HepG2 (cell line): ENCODE results near the gene DUS1L. TPM values are rescaled to one million over a fixed set of nuclear protein-coding genes. Genes with fewer than 3 reads are reported as not detected.

ENCODE experiments used
- ATM ChIP-seq: fragments of 450-650 bp; IDR thresholded peaks from 2 replicates; pipeline ENCODE4 v1.7.1; 2017; ENCODE audit warnings: mild to moderate bottlenecking, borderline replicate concordance
- GFI1 ChIP-seq: sonication (generic); formaldehyde crosslinking; IDR thresholded peaks from 2 replicates; pipeline ENCODE4 v1.5.0; 2020; ENCODE audit warnings: missing genetic modification reagents, mild to moderate bottlenecking, borderline replicate concordance
- ISL2 ChIP-seq: sonication (generic); formaldehyde crosslinking; IDR thresholded peaks from 2 replicates; pipeline ENCODE4 v1.5.0; 2020; ENCODE audit warnings: missing genetic modification reagents
- MXD4 ChIP-seq: IDR thresholded peaks from 2 replicates; pipeline ENCODE4 v1.6.1; 2016; ENCODE audit warnings: mild to moderate bottlenecking, missing biosample characterization, missing genetic modification reagents
- MYNN ChIP-seq: sonication (generic); formaldehyde crosslinking; IDR thresholded peaks from 2 replicates; pipeline ENCODE4 v1.4.0; 2020; ENCODE audit warnings: mild to moderate bottlenecking, low read depth, missing genetic modification reagents
- NFRKB ChIP-seq: fragments of 450-650 bp; IDR thresholded peaks from 2 replicates; pipeline ENCODE4 v1.6.1; 2017
- POGZ ChIP-seq: sonication (generic); formaldehyde crosslinking; IDR thresholded peaks from 2 replicates; pipeline ENCODE4 v1.4.0; 2020; ENCODE audit warnings: mild to moderate bottlenecking, missing genetic modification reagents
- XBP1 ChIP-seq: sonication (generic); formaldehyde crosslinking; IDR thresholded peaks from 2 replicates; pipeline ENCODE4 v1.5.0; 2020; ENCODE audit warnings: missing genetic modification reagents
- ZEB1 ChIP-seq: IDR thresholded peaks from 2 replicates; pipeline ENCODE4 v1.6.1; 2012; ENCODE audit warnings: mild to moderate bottlenecking, low read depth, inconsistent platforms; ENCODE audit not compliant: insufficient replicate concordance
- ZFP36L1 ChIP-seq: sonication (generic); formaldehyde crosslinking; IDR thresholded peaks from 2 replicates; pipeline ENCODE4 v1.8.0; 2022; ENCODE audit warnings: mild to moderate bottlenecking, missing genetic modification reagents, moderate library complexity
- ZNF160 ChIP-seq: sonication (generic); formaldehyde crosslinking; IDR thresholded peaks from 2 replicates; pipeline ENCODE4 v1.8.0; 2022; ENCODE audit warnings: mild to moderate bottlenecking, inconsistent platforms, missing genetic modification reagents
- ZNF44 ChIP-seq: sonication (generic); formaldehyde crosslinking; IDR thresholded peaks from 2 replicates; pipeline ENCODE4 v1.5.1; 2020; ENCODE audit warnings: mild to moderate bottlenecking, missing genetic modification reagents
- ZNF563 ChIP-seq: sonication (generic); formaldehyde crosslinking; IDR thresholded peaks from 2 replicates; pipeline ENCODE4 v1.8.0; 2022; ENCODE audit warnings: mild to moderate bottlenecking, moderate library complexity, missing genetic modification reagents
- ZNF674 ChIP-seq: sonication (generic); formaldehyde crosslinking; IDR thresholded peaks from 2 replicates; pipeline ENCODE4 v1.5.0; 2020; ENCODE audit warnings: low read depth, mild to moderate bottlenecking, missing genetic modification reagents
- ZNF7 ChIP-seq: IDR thresholded peaks from 2 replicates; pipeline ENCODE4 v1.6.1; 2016; ENCODE audit warnings: missing biosample characterization, missing genetic modification reagents
- ZNF775 ChIP-seq: sonication (generic); formaldehyde crosslinking; IDR thresholded peaks from 2 replicates; pipeline ENCODE4 v1.4.0; 2020; ENCODE audit warnings: missing genetic modification reagents, mild to moderate bottlenecking, moderate library complexity, borderline replicate concordance
- polyA plus RNA-seq, 8 experiments: library from polyadenylated mRNA; depleted of rRNA in 3 of 8; stranded (reverse) in 7 of 8; unstranded in 1 of 8; fragments of >200 nt; fragmentation: Illumina TruSeq in 4 of 8; extraction: Trizol in 4 of 8; gene quantifications; 2 replicates each; pipeline versions ENCODE4 v1.2.1 to v1.2.3, GENCODE V29; 2011 to 2016; ENCODE audit warnings: low read depth in 4 of 8, missing spikeins in 1 of 8, mixed read lengths in 1 of 8; ENCODE audit not compliant: insufficient read depth in 1 of 8
- total RNA-seq, 5 experiments: library from RNA; depleted of rRNA; stranded (reverse); fragments of >200 nt; fragmentation: Illumina TruSeq; extraction: Trizol; gene quantifications; 2 replicates each; pipeline ENCODE4 v1.2.3, GENCODE V29; 2016; ENCODE audit warnings: low read depth in 1 of 5
- TF ChIP-seq, protein P1 (sequence below): sonication (generic); formaldehyde crosslinking; conservative IDR thresholded peaks from 2 replicates; pipeline ENCODE4 v1.8.0; 2022; ENCODE audit warnings: missing genetic modification reagents
- TF ChIP-seq, protein P2 (sequence below): sonication (generic); formaldehyde crosslinking; IDR thresholded peaks from 2 replicates; pipeline ENCODE4 v1.4.0; 2020; ENCODE audit warnings: missing genetic modification reagents, low read depth, mild to moderate bottlenecking, borderline replicate concordance
- TF ChIP-seq, protein P3 (sequence below): sonication (generic); formaldehyde crosslinking; IDR thresholded peaks from 2 replicates; pipeline ENCODE4 v1.5.0; 2020; ENCODE audit warnings: mild to moderate bottlenecking, missing genetic modification reagents, borderline replicate concordance
- TF ChIP-seq, protein P4 (sequence below), 2 experiments: sonication (generic) in 1 of 2; formaldehyde crosslinking in 1 of 2; IDR thresholded peaks; 2 replicates each; pipeline versions ENCODE4 v1.4.0 to v1.6.1; 2018 to 2020; ENCODE audit warnings: missing genetic modification reagents in 2 of 2, borderline replicate concordance in 1 of 2, low read depth in 1 of 2, mild to moderate bottlenecking in 1 of 2, missing biosample characterization in 1 of 2
- TF ChIP-seq, protein P5 (sequence below): sonication (generic); formaldehyde crosslinking; IDR thresholded peaks from 2 replicates; pipeline ENCODE4 v1.5.0; 2020; ENCODE audit warnings: mild to moderate bottlenecking, missing genetic modification reagents

DUS1L gene
- total and polyA plus RNA-seq, 2 of the 13 experiments (the other 11 are each of a cell fraction or from before 2014, with no cell fraction given), result 81.0 to 109 TPM

DNA sequence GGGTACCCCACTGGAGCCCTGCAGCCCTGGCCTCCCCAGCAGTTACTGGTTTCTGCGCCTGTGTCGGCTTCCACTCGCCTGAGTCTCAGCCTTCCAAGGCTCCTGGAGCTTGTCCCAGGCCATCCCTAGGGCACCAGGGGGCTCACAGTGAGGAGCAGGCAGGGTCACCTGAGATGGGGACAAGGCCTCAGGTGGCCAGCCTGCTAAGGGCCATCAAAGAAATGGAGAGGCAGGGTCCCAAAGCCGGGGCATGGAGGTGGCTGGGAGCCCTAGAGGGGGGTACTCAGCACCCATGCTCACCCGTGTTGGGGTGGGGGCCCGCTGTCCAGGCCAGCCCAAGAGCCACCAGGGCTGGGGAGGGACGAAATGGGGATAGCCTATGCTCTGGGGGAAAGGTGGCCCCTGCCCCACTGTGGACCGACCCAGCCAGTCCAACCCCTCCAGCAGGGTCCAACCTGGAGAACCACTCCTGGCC, 31.1 kb upstream of the DUS1L start (continued):
- TF ChIP-seq XBP1 (CRISPR knock-in tag), result no peak
- TF ChIP-seq ZNF563 (CRISPR knock-in tag), result no peak
- no peak for TF ChIP-seq ZEB1
- 0 out of 2 replicates have a peak, but pooled peaks have one; percentile 6 for TF ChIP-seq ZNF160
- TF ChIP-seq ZFP36L1, result 0 out of 2 replicates have a peak, but pooled peaks have one; percentile 16
- no peak for TF ChIP-seq ISL2 (CRISPR knock-in tag)
- TF ChIP-seq, protein P1, sequence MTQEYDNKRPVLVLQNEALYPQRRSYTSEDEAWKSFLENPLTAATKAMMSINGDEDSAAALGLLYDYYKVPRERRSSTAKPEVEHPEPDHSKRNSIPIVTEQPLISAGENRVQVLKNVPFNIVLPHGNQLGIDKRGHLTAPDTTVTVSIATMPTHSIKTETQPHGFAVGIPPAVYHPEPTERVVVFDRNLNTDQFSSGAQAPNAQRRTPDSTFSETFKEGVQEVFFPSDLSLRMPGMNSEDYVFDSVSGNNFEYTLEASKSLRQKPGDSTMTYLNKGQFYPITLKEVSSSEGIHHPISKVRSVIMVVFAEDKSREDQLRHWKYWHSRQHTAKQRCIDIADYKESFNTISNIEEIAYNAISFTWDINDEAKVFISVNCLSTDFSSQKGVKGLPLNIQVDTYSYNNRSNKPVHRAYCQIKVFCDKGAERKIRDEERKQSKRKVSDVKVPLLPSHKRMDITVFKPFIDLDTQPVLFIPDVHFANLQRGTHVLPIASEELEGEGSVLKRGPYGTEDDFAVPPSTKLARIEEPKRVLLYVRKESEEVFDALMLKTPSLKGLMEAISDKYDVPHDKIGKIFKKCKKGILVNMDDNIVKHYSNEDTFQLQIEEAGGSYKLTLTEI (CRISPR knock-in tag), result no peak
- TF ChIP-seq ZNF7 (CRISPR knock-in tag), result no peak
- peak; percentile 39; the same call in 1 of the 2 replicates for TF ChIP-seq ZNF775 (CRISPR knock-in tag)
- no peak for TF ChIP-seq GFI1 (CRISPR knock-in tag)
- TF ChIP-seq MXD4, result no peak
- no peak for TF ChIP-seq MYNN (CRISPR knock-in tag)
- TF ChIP-seq, protein P2, sequence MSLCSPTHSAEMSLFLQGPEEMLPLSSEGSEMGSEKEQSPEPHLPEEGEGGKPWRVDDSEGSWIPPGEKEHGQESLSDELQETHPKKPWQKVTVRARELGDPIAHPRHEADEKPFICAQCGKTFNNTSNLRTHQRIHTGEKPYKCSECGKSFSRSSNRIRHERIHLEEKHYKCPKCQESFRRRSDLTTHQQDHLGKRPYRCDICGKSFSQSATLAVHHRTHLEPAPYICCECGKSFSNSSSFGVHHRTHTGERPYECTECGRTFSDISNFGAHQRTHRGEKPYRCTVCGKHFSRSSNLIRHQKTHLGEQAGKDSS (CRISPR knock-in tag), result no peak
- no peak for TF ChIP-seq POGZ (CRISPR knock-in tag)
- no peak for TF ChIP-seq ATM
- TF ChIP-seq, protein P3, sequence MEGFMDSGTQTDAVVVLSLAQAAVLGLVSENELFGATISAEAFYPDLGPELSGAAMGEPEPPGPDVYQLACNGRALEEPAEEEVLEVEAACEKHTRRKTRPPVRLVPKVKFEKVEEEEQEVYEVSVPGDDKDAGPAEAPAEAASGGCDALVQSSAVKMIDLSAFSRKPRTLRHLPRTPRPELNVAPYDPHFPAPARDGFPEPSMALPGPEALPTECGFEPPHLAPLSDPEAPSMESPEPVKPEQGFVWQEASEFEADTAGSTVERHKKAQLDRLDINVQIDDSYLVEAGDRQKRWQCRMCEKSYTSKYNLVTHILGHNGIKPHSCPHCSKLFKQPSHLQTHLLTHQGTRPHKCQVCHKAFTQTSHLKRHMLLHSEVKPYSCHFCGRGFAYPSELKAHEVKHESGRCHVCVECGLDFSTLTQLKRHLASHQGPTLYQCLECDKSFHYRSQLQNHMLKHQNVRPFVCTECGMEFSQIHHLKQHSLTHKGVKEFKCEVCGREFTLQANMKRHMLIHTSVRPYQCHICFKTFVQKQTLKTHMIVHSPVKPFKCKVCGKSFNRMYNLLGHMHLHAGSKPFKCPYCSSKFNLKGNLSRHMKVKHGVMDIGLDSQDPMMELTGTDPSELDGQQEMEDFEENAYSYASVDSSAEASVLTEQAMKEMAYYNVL, result no peak
- 0 out of 2 replicates have a peak, but pooled peaks have one; percentile 59 for TF ChIP-seq ZNF44 (CRISPR knock-in tag)
- TF ChIP-seq, protein P4, sequence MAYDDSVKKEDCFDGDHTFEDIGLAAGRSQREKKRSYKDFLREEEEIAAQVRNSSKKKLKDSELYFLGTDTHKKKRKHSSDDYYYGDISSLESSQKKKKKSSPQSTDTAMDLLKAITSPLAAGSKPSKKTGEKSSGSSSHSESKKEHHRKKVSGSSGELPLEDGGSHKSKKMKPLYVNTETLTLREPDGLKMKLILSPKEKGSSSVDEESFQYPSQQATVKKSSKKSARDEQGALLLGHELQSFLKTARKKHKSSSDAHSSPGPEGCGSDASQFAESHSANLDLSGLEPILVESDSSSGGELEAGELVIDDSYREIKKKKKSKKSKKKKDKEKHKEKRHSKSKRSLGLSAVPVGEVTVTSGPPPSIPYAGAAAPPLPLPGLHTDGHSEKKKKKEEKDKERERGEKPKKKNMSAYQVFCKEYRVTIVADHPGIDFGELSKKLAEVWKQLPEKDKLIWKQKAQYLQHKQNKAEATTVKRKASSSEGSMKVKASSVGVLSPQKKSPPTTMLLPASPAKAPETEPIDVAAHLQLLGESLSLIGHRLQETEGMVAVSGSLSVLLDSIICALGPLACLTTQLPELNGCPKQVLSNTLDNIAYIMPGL (CRISPR knock-in tag; IDR thresholded peaks at IDR 0.05; ENCODE audit: borderline replicate concordance in 1 of 2, low read depth in 1 of 2), result peak in 1 of 2 experiments; percentile 63; a peak in 1 of 4 replicates
- no peak for TF ChIP-seq NFRKB
- TF ChIP-seq, protein P5, sequence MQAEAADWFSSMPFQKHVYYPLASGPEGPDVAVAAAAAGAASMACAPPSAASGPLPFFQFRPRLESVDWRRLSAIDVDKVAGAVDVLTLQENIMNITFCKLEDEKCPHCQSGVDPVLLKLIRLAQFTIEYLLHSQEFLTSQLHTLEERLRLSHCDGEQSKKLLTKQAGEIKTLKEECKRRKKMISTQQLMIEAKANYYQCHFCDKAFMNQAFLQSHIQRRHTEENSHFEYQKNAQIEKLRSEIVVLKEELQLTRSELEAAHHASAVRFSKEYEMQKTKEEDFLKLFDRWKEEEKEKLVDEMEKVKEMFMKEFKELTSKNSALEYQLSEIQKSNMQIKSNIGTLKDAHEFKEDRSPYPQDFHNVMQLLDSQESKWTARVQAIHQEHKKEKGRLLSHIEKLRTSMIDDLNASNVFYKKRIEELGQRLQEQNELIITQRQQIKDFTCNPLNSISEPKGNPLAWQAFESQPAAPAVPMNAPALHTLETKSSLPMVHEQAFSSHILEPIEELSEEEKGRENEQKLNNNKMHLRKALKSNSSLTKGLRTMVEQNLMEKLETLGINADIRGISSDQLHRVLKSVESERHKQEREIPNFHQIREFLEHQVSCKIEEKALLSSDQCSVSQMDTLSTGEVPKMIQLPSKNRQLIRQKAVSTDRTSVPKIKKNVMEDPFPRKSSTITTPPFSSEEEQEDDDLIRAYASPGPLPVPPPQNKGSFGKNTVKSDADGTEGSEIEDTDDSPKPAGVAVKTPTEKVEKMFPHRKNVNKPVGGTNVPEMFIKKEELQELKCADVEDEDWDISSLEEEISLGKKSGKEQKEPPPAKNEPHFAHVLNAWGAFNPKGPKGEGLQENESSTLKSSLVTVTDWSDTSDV (CRISPR knock-in tag), result no peak
- no peak for TF ChIP-seq ZNF674 (CRISPR knock-in tag)
